GM10847 (cell line): ENCODE measurements around the gene ARL6IP4.

Experiments
- POLR2A ChIP-seq: IDR thresholded peaks from 2 replicates; pipeline ENCODE4 v1.6.1; 2011; ENCODE audit not compliant: insufficient read length; ENCODE audit errors: extremely low read depth

Gene ARL6IP4

DNA sequence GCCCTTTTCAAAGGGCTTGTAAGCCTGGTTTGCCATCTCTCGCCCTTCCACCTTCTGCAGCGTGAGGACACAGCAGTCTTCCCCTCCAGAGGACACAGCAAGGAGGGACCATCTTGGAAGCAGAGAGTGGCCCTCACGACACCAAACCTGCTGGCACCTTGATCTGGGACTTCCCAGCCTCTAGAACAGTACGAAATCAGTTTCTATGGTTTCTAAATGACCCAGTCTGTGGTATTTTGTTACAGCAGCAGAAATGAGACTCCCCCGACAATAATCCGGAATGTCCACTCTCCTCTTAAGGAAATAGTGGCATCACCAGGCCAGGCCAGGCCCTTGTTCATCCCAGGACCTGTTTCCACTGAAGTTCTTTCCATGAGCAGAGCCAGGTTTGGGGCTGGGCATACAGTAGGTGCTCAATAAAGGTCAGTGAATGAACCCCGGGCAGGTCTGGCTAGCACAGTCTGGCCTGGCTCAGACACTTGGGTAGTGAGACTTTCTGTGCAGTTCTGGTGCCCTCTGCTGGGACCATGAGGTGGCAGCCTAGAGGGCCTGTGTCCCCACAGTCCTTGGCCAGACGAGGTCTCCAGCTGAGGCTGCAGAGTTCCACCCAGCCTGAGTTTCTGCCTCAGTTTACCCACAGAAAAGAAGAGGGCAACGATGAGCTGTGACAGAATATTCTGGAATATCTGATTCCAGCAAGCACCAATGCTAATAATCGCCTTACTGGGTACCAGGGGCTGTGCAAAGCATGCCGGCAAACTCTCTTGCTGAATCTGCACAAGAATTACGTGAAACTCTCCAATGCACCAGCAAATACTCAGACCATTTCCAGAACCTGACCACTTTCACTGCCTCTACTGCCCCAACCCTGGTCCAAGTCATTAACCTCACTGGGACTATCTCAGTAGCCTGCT is 28.2 kb upstream of the ARL6IP4 start:
- no peak for TF ChIP-seq POLR2A

DNA sequence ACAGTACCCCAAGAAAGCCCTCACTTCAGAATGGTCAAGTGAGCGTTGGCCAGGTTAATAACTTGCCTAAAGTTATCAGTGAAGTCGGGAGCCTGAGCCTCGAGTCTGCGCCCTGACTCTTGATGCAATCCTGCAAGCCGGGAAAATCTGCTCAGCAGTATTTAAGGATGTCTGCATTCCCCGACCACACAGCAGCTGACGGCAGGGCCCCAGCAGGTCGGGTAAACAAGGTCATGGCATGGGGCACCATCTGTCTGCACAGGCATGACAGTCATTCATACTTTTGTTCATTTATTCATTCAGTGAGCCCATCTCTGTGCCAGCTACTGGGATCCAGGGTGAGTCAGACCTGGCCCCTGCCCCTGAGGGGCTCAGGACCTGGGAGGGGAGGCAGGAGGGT is 25.3 kb upstream of the ARL6IP4 start:
- TF ChIP-seq POLR2A, result no peak

DNA sequence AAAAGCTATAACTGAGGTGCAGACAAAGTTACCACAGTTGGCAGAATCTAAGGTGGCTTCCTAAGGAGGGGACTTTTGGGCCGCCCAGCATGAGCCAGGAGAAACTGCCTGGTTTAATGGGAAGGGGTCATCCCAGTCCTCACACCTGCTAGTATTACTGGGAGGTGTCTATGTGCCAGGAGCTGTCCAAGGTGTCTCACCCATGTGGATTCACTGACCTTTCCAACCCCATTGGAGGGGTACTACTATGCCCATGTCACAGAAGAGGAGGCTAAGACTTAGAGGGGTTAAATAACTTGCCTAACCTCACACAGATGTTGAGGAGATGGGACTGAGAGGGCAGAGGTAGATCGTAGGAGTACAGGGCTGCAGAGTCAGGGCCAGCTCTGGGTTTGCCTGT is 24.4 kb upstream of the ARL6IP4 start:
- no peak for TF ChIP-seq POLR2A

DNA sequence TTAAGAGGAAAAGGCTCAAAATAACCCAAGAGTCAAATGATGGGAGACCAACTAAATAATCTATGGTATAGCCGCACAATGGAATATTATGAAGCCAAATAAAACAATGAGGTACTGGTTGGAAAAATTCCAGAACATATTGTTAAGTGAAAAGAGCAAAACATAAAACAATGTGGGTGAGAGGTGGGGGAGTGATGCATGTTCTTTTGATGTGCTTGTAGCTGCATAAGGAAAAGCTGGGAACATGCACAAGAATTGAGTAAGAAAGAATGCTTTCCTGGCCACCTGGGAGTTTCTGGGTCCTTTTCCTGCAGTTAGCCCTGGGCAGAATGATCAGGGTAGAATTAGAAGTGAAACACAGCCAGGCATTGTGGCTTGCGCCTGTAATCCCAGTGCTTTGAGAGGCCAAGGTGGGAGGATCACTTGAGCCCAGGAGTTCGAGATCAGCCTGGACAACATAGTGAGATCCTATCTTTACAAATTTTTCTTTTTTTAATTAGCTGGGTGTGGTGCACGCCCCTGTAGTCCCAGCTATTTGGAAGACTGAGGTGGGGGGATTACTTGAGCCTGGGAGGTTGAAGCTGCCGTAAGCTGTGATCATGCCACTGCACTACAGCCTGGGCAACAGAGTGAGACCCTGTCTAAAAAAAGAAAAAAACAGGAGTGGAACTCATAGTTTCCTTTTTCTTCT is 22.1 kb upstream of the ARL6IP4 start:
- TF ChIP-seq POLR2A, result no peak

DNA sequence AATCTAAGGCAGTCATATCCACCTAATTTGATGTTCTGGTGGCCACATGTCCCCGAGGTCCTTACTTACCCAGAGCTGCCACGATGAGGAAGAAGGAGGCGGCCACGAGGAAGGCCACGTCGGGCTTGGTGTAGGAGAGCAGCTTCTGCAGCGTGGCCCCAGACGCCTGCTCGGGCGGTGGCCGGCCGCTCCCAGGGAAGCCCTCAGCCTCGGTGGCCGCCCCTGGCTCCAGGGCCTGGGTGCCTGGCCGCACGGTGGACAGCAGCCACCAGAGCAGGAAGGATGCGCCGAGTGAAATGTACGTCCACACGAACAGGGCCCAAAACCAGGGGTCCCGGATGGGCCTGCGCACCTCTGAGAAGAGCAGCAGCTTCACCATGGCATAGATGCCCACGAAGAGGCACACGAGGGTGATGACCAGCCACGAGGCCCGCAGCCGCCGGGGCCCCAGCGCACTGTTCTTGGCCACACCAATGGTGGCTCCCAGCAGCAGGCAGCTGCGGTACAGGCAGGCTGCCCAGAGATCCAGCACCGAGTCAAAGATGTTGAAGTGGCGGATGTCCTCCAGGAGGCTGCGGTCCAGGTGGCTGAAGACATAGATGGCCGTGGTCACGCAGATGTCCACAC is 20.8 kb upstream of the ARL6IP4 start:
- TF ChIP-seq POLR2A, result no peak

DNA sequence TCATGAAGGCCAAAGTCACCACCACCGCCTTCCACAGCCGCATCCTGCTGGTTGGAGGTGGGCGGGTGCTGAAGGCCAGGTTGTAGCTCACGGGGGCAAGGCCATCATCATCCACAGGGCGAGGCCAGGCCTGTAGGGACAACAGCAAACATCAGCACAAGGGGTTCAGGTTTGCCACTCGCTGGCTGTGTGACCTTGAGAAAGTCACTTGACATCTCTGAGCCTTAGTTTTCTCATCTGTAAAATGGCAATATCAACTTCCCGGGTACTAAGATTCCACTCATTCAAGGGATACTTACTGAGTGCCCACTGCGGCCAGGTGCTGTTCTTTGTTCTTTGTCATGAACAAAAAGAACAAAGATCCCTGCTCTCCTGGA is 20.3 kb upstream of the ARL6IP4 start:
- TF ChIP-seq POLR2A, result no peak

DNA sequence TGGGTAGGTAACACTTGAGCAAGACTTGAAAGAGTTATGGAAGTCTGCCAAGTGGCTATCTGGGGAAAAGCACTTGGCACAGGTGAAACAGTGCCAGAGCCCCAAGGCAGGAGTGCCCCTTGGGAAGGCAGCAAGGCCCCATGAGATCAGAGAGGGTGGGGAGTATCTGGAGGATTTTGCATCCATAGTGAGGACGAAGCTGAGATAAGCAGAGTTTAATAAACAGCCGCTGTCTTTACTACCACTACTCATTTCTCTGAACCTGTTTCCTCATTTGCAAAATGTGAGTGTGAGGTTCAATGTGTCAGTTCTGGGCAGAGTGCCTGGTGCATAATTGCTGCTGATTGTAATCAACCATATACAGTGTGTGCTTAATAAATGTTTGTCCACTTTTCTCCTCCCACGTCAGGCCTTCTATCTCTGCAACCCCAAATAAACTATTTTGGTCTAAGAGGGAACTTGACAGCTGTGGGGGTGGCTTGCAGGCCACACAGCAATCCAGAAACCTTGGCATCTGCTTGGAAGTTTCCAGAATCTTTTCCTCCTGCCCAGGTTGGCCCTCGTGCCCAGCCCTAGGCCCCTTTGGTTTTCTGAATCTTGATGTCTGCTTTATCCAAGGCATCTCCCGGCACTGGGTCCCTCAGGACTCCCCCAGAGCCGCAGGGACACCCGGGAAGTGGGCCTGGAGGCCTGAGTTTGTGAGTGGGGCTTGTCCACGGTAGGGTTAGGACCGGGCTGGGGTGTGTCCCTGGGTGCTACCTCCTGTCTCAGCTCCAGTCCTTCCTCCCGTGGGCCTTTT is 18.8 kb upstream of the ARL6IP4 start:
- TF ChIP-seq POLR2A, result no peak

DNA sequence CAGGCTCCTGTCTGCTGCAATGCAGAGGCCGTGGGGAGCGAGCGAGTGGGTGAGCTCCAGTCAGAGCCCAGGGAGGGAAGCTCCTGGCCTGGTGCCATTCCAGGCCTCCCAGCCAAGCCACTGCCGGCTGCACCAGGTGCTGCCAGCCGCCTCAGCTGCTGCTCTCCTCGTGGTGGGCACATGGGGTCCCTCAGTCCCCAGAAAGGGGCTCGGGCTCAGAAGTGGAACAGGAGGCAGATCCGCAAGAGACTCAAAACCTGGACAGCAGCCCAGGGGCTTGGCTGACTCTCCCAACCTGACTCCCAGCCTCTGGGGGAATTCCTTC is 16.6 kb upstream of the ARL6IP4 start:
- no peak for TF ChIP-seq POLR2A

DNA sequence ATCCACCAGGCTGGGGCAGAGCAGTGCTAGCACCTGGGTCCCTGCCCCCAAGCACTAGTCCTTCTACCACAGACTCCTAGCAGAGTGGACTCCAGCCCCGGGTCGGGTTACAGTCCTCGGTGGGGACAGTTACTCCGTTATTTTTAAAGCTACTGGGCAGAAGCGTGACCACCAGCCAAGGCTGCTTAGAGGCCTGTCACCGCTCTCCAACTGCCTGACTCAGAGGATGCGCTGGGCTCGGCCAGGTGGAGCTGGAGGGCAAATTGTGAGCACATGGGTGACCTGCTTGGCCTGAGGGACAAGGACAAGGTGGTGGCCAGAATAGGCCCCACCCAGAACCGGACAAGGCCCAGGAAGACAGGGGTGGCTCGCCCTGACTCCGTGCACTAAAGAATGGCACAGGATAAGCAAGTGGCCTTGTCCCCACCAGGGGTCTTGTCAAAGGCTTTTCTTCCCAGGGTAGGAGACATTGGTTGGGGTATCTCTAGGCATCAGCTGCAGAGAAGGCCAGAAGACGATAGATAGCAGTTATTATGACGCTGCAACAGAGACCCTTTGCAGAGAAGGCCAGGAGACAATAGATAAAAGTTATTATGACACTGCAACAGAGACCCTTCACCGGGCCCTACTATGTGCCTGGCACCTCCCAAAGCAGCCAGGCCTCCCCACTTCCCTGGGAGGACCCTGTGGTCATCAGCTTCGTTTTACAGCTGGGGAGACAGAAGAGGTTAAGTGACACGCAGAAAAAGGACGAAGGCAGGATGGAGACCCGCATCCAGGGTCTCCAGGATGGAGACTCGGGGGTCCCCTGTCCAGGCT is 15.8 kb upstream of the ARL6IP4 start:
- TF ChIP-seq POLR2A, result no peak

DNA sequence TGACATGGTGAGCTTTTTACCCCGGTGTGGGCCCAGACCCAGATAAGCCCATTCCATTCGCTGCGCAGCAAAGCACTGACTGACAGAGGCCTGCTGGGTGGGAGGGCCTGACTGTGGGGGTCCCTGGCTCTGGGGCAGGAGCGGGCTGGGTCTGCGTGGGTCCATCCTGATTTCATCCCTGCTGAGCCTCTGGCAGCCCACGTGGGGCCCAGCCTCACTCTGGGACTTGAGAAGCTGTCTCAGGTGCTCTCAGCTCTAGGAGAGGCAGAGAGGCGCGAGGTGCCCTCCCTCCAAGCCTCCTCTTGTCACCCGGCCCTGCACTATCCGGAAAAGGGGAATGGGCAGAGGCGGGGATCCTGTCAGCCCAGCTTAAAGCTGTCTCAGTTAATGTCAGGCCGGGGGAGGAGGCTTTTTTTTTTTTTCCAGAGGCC is 15.1 kb upstream of the ARL6IP4 start:
- TF ChIP-seq POLR2A, result no peak

DNA sequence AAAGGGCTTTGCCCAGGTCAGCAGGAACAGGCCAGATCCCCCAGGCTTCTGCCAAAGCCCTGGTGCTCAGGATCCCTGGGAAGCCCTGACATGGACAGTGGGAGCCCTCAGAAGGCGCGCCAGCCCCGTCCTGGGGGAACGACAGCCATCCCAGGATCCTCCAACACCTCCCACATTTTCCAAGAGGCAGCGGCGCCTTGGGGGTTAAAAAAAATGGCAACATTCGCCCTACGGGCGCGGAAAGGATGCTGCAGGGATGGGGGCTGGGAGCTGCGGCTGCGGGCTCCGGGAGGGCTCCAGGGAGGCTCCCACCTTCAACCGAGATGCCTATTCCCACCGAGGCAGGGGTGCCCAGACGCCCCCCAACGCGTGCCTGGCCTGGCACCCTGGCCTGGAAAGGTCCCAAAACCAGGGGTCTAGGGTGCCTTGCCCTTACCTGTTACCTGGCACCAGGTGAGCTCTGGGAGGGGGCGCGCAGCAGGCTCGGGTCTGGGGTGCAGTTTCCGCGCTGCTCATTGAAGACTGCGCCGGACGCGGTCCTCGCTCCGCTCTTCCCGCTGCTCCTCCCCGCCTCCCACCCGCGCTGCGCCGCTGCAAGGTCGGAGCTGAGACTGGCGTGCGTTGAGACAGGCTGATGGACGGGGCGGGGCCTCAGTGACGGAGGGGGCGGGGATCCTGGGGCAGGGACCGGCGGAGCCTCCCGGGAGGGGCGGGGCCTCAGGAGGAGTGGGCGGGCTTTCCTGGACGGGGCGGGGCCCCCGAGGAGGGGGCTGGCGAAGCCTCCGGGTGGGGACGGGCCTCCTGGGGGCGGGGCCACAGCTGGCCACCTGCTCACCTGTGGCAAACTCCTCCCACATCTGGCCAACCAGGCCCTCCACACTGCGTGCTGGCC is 14.4 kb upstream of the ARL6IP4 start, which contains the start of gene ABCB9:
TSS of gene ABCB9 (minus strand) at position 613 of the 892 bp plus-strand sequence. CDS start 6,228 bp downstream, outside the sequence.
- no peak for TF ChIP-seq POLR2A

DNA sequence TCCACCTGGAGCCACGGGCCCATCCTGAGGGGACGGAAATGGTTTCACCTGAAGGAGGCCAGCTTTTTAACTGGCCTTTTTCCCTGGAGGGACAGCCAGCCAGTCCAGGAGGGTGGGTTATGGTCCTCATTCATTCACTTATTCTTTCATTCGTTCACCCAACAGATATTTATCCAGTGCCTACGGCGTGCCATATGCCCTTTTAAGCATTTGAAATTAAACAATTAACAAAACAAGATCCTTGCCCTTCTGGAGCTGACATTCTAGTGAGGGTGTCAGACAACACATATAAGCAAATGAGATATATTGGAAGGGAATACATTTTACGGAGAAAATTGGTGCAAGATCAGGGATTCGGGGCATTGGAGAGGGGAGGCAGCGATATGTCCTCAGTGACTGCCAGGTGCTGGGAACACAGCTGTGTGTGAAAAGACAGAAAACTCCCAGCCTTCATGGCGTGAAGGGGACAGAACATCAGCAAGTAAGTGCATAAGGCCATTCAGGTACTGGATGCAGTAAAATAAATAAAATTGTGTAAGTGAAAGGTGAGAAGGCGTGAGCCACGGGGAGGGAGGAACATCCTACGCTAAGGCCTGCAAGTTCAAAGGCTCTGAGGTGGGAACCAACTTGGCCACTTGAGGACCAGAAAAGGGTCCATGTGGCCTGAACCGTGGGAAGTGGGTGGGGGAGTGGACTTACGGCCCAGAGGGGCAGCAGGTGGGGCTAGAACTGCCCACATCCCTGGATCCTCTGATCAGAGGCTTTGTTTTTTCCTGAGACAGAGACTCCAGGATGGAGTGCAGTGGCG is 13.5 kb upstream of the ARL6IP4 start:
- no peak for TF ChIP-seq POLR2A

DNA sequence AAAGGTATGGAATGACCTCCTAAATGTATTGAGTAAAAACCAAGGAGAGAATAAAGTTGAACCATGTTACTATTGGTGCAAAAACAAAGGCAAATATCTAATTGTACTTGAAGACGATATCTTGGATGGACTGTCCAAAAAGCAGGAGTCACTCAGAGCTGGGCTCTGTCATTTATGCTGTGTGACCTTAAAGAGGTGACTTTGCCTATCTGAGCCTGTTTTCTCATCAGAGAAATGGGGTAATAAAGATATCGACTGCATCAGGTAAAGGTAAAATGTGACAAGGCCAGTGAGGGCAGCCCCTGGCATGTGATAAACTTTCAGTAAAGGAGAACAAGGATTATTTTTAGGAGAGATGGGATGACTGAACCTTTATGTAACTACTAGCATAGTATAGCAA is 12.4 kb upstream of the ARL6IP4 start:
- no peak for TF ChIP-seq POLR2A
